ENCODE results near the gene ZNF432.

The ZNF432 gene

DNA sequence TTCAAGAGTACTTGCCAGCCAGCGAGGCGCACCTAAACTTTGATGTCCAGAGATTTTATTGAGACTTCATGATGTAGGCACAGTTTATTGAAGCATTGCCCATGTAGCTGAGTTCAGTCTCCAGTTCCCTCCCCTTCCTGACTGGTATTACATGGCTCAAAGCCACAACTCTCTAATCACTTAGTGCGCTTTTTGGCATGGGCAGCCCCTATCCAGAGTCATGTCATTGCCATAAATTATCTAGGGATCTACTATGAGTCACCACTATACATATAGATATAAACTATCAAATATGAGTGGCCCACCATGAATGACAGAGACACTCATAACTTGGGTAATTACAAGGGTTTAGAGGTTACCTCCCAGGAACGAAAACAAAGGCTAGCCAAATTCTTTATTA, 28.1 kb downstream of the ZNF432 start:
- peaks cover 100% of the 10 kb centered on the region for H3K36me3 Mint-ChIP-seq (ENCODE audit: low read depth)
- no peak for DNase-seq
- TF ChIP-seq, protein P1, sequence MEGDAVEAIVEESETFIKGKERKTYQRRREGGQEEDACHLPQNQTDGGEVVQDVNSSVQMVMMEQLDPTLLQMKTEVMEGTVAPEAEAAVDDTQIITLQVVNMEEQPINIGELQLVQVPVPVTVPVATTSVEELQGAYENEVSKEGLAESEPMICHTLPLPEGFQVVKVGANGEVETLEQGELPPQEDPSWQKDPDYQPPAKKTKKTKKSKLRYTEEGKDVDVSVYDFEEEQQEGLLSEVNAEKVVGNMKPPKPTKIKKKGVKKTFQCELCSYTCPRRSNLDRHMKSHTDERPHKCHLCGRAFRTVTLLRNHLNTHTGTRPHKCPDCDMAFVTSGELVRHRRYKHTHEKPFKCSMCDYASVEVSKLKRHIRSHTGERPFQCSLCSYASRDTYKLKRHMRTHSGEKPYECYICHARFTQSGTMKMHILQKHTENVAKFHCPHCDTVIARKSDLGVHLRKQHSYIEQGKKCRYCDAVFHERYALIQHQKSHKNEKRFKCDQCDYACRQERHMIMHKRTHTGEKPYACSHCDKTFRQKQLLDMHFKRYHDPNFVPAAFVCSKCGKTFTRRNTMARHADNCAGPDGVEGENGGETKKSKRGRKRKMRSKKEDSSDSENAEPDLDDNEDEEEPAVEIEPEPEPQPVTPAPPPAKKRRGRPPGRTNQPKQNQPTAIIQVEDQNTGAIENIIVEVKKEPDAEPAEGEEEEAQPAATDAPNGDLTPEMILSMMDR (IDR thresholded peaks at IDR 0.05) = no peak
- peaks cover 98% of the 10 kb centered on the region for H3K9me3 Mint-ChIP-seq
- no peak overlapping the region for H3K27ac Mint-ChIP-seq
- no peaks in the 10 kb centered on the region for H3K4me1 Mint-ChIP-seq
- no peak overlapping the region for H3K4me3 Mint-ChIP-seq
- peaks cover 8% of the 10 kb centered on the region for H3K27me3 Mint-ChIP-seq (ENCODE audit: low read depth, poor library complexity)

DNA sequence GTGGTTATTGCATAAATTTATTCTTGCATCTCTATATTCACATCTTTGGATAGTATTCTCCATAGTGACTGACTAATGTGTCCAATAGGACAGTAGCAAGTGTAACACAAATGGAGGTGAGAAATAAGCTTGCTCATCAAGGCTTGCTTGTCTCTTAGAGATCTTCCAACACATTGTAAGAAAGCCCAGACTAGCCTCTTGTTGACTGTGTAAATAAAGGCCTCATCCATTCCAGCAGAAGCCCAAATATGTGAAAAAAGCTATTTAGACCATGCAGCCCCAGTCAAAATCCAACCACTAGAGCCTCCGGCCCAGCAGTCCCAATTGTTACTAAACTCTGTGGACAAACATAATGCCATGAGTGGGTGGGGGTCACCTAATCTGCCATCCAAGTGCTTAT, 38.0 kb downstream of the ZNF432 start:
- Mint-ChIP-seq H3K27ac (no peak overlapping the region), H3K27me3 (ENCODE audit: low read depth, poor library complexity) (no peaks in the 10 kb centered on the region), H3K4me1 (peaks cover 16% of the 10 kb centered on the region), H3K36me3 (ENCODE audit: low read depth) (peaks cover 94% of the 10 kb centered on the region), H3K4me3 (no peak overlapping the region), H3K9me3 (peaks cover 96% of the 10 kb centered on the region)
- no peak for DNase-seq
- TF ChIP-seq, protein P1 (IDR thresholded peaks at IDR 0.05) = no peak

DNA sequence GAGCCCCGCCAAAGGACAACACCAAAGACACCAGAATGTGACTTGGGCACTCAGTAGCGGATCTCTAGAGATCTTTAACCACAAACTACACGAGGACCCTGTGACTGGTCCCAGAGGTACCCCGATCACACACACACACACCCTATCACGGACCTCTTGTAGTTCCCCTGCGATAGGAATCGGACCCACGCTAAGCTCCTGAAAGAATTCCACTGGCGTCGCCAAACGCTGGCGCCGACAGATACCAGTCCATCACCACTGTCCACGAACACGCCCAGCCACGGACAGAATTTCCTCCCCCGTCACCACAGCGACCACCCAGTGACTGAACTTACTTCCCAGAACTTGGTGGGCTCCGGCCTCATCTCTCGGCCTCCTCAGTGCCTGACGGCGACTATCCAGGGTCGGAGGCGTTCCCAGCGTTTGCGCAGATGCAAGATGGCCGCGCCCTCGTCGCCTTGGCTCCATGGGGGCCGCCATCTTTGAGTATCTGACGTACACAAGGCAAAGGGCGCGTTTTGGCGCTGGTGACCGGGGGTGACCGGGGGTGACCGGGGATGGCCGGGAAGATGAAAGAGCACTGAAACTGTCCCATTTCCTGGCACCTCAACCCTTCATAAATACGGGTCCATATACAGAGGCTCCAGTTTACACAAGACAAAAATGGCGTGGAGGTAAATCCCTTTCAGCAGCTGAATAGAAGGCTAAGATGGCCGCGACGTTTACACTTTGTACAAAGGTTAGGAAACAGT, 40.7 kb downstream of the ZNF432 start, which contains the start of gene ZNF615:
ZNF615 (minus strand) TSS at position 406 of the 752 bp plus-strand sequence. CDS start 4,500 bp downstream, outside the sequence.
- DNase-seq = peak; percentile 91
- Mint-ChIP-seq H3K4me1 (peaks cover 16% of the 10 kb centered on the region), H3K9me3 (peaks cover 96% of the 10 kb centered on the region), H3K4me3 (peak within 1 kb of the TSS; percentile 100), H3K27ac (peak within 1 kb of the TSS; percentile 98), H3K27me3 (ENCODE audit: low read depth, poor library complexity) (no peaks in the 10 kb centered on the region), H3K36me3 (ENCODE audit: low read depth) (peaks cover 94% of the 10 kb centered on the region)
- TF ChIP-seq, protein P1 (IDR thresholded peaks at IDR 0.05) = no peak

DNA sequence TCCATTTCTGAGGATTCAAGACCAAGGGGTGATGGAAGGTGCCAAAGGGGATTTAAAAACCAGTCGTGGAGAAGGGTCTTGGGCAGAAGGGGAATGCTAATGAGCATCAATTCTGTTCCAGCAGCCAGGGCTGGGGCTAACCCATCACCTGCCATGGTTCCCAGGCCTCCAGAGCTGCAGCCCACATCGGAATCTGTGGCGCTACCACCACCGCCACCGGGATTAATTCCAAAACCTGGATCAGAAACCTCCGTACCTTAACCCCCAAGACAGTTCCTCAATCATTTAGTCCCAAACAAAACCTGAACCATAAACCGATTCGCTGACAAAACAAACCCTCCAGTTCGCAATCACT, 41.2 kb downstream of the ZNF432 start:
- H3K36me3 Mint-ChIP-seq (ENCODE audit: low read depth) = peaks cover 94% of the 10 kb centered on the region
- peak; percentile 13 for DNase-seq
- H3K27me3 Mint-ChIP-seq (ENCODE audit: low read depth, poor library complexity) = no peaks in the 10 kb centered on the region

DNA sequence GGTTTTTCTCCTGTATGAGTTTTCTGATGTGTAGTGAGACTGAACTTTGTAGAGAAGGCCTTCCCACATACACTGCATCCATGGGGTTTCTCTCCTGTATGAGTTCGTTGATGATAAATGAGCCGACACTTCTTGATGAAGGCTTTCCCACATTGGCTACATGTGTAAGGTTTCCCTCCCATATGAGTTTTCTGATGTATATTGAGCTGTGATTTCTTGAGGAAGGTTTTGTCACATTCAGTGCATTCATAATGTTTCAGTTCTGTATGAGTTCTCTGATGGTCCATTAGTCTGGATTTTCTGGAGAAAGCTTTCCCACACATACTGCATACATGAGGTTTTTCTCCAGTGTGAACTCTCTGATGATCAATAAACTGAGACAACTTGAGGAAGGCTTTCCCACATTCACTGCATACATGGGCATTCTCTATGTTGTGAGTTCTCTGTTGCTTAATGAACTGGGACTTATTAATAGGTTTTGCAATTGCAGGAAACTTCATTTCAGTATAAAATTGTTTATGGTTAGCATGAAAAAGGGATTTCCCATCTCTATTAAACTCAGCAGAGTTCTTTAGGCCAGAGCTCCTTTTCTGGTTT, 54.5 kb downstream of the ZNF432 start:
- DNase-seq = no peak
- Mint-ChIP-seq H3K27ac (no peak overlapping the region), H3K27me3 (ENCODE audit: low read depth, poor library complexity) (no peaks in the 10 kb centered on the region), H3K9me3 (peaks cover 99% of the 10 kb centered on the region), H3K4me3 (no peak overlapping the region), H3K4me1 (no peaks in the 10 kb centered on the region), H3K36me3 (ENCODE audit: low read depth) (peaks cover 93% of the 10 kb centered on the region)
- TF ChIP-seq, protein P1 (IDR thresholded peaks at IDR 0.05) = no peak

More for the DNA sequence above, 41.2 kb downstream of the ZNF432 start:
- Mint-ChIP-seq H3K4me3 (peak overlapping the region; percentile 100), H3K27ac (peak overlapping the region; percentile 98), H3K9me3 (peaks cover 94% of the 10 kb centered on the region), H3K4me1 (peaks cover 16% of the 10 kb centered on the region)
- TF ChIP-seq, protein P1 (IDR thresholded peaks at IDR 0.05) = no peak
